SK-N-SH (cell line): ENCODE measurements around the gene CRCP. TPM values are rescaled to one million over a fixed set of nuclear protein-coding genes. Genes with fewer than 3 reads are reported as not detected.

Experiments
- CTCF ChIA-PET: fragments of 300-600, 350-600 bp; formaldehyde crosslinking; extraction: SDS; loops from one replicate; lab custom pipeline; 2021; lab: Yijun Ruan, JAX
- POLR2A ChIA-PET: fragments of 350-600 bp; sonication (Branson Sonifier 250); formaldehyde crosslinking; extraction: SDS; loops from one replicate; lab custom pipeline; 2020; ENCODE audit warnings: antibody characterized with exemption, inconsistent platforms; lab: Yijun Ruan, JAX
- DNase-seq: peaks from one replicate; pipeline ENCODE4 v3.0.0; 2012
- H2AFZ ChIP-seq: fragments of 200-600 bp; sonication (generic); 2 replicates; pipeline ENCODE4 v1.8.1; 2016; ENCODE audit warnings: antibody characterized with exemption, mild to moderate bottlenecking, low read depth
- H3F3A ChIP-seq: fragments of 200-600 bp; sonication (generic); replicated peaks from 2 replicates; pipeline ENCODE3; 2016; ENCODE audit warnings: antibody characterized with exemption, mild to moderate bottlenecking; ENCODE audit not compliant: insufficient read depth
- H3K27ac ChIP-seq, 2 experiments: fragments of 200-500 bp in 1 of 2; fragments of 200-600 bp in 1 of 2; sonication (Bioruptor generic) in 1 of 2; sonication (generic), shearing (Covaris generic) in 1 of 2; 2 replicates each; pipeline versions ENCODE4 v1.5.1 to v1.6.1; 2014 to 2016; ENCODE audit warnings: low read depth in 2 of 2, inconsistent platforms in 1 of 2, low read length in 1 of 2, mild to moderate bottlenecking in 1 of 2, mixed read lengths in 1 of 2
- H3K27me3 ChIP-seq: fragments of 200-600 bp; sonication (generic), shearing (Covaris generic); 2 replicates; pipeline ENCODE4 v1.6.1; 2016; ENCODE audit warnings: mixed run types; ENCODE audit not compliant: insufficient read depth
- H3K36me3 ChIP-seq, 2 experiments: fragments of 200-500 bp in 1 of 2; fragments of 200-600 bp in 1 of 2; sonication (Bioruptor generic) in 1 of 2; sonication (generic) in 1 of 2; replicated peaks in 1 of 2; 2 replicates each; pipeline versions ENCODE3 to v1.5.1; 2014 to 2016; ENCODE audit warnings: low read length in 1 of 2, mild to moderate bottlenecking in 1 of 2; ENCODE audit not compliant: insufficient read depth in 2 of 2, control insufficient read depth in 1 of 2
- H3K4me1 ChIP-seq, 2 experiments: fragments of 200-500 bp in 1 of 2; fragments of 200-600 bp in 1 of 2; sonication (Bioruptor generic) in 1 of 2; sonication (generic), shearing (Covaris generic) in 1 of 2; 2 replicates each; pipeline versions ENCODE4 v1.5.1 to v1.6.1; 2014 to 2016; ENCODE audit warnings: low read depth in 1 of 2, low read length in 1 of 2, mixed run types in 1 of 2; ENCODE audit not compliant: insufficient read depth in 2 of 2, control insufficient read depth in 1 of 2
- H3K4me2 ChIP-seq: fragments of 200-600 bp; sonication (generic), shearing (Covaris generic); 2 replicates; pipeline ENCODE4 v1.6.1; 2017; ENCODE audit warnings: mixed run types
- H3K4me3 ChIP-seq, 2 experiments: fragments of 200-500 bp in 1 of 2; fragments of 200-600 bp in 1 of 2; sonication (Bioruptor generic) in 1 of 2; sonication (generic), shearing (Covaris generic) in 1 of 2; 2 replicates each; pipeline versions ENCODE4 v1.5.1 to v1.8.1; 2014 to 2016; ENCODE audit warnings: low read depth in 2 of 2, inconsistent platforms in 1 of 2, low read length in 1 of 2, mild to moderate bottlenecking in 1 of 2, mixed read lengths in 1 of 2, moderate library complexity in 1 of 2
- H3K79me2 ChIP-seq: fragments of 200-600 bp; sonication (generic); 2 replicates; pipeline ENCODE4 v1.8.1; 2017; ENCODE audit warnings: mild to moderate bottlenecking; ENCODE audit not compliant: insufficient read depth
- H3K9ac ChIP-seq: fragments of 200-600 bp; sonication (generic); 2 replicates; pipeline ENCODE4 v1.6.1; 2017; ENCODE audit warnings: mixed run types
- H3K9me2 ChIP-seq: fragments of 200-600 bp; sonication (generic); 2 replicates; pipeline ENCODE4 v1.6.1; 2017; ENCODE audit warnings: mixed run types
- H3K9me3 ChIP-seq: fragments of 200-600 bp; sonication (generic); 2 replicates; pipeline ENCODE4 v1.6.1; 2017; ENCODE audit warnings: mixed run types, mild to moderate bottlenecking, moderate library complexity
- H4K20me1 ChIP-seq: fragments of 200-600 bp; sonication (generic); 2 replicates; pipeline ENCODE4 v1.6.1; 2017; ENCODE audit warnings: mild to moderate bottlenecking, mixed run types; ENCODE audit not compliant: insufficient read depth
- GABPA ChIP-seq: IDR thresholded peaks from 2 replicates; pipeline ENCODE4 v1.4.0; 2012; ENCODE audit warnings: low read depth, mild to moderate bottlenecking
- JUND ChIP-seq: IDR thresholded peaks from 2 replicates; pipeline ENCODE4 v1.4.0; 2012
- MEF2A ChIP-seq: IDR thresholded peaks from 2 replicates; pipeline ENCODE4 v1.4.0; 2012; ENCODE audit warnings: low read depth, borderline replicate concordance
- MXI1 ChIP-seq: IDR thresholded peaks from 2 replicates; pipeline ENCODE4 v1.6.1; 2012; ENCODE audit warnings: mild to moderate bottlenecking, low read depth, low read length, improper control_type of control experiment
- NFIC ChIP-seq: IDR thresholded peaks from 2 replicates; pipeline ENCODE4 v1.4.0; 2012; ENCODE audit warnings: borderline replicate concordance
- NRF1 ChIP-seq: IDR thresholded peaks from 2 replicates; pipeline ENCODE4 v1.6.1; 2012; ENCODE audit warnings: low read depth, mild to moderate bottlenecking, low read length
- POLR2AphosphoS5 ChIP-seq: IDR thresholded peaks from 2 replicates; pipeline ENCODE4 v1.6.1; 2012; ENCODE audit warnings: low read depth, low read length
- RFX5 ChIP-seq: IDR thresholded peaks from 2 replicates; pipeline ENCODE4 v1.6.1; 2012; ENCODE audit warnings: mild to moderate bottlenecking, improper control_type of control experiment, low read length
- RXRA ChIP-seq: IDR thresholded peaks from 2 replicates; pipeline ENCODE4 v1.4.0; 2012; ENCODE audit warnings: low read depth, mild to moderate bottlenecking, borderline replicate concordance
- SIN3A ChIP-seq: IDR thresholded peaks from 2 replicates; pipeline ENCODE4 v1.6.1; 2012; ENCODE audit warnings: low read depth, mild to moderate bottlenecking, low read length, moderate library complexity, borderline replicate concordance
- TAF1 ChIP-seq: IDR thresholded peaks from 2 replicates; pipeline ENCODE4 v1.6.1; 2012; ENCODE audit warnings: low read depth, mild to moderate bottlenecking, low read length, moderate library complexity, borderline replicate concordance
- TCF12 ChIP-seq: IDR thresholded peaks from 2 replicates; pipeline ENCODE4 v1.4.0; 2012
- TEAD4 ChIP-seq: IDR thresholded peaks from 2 replicates; pipeline ENCODE4 v1.4.0; 2012; ENCODE audit warnings: mild to moderate bottlenecking, borderline replicate concordance; ENCODE audit not compliant: insufficient read depth
- WGBS: methylation state at CpG from one replicate; pipeline ENCODE4 v1.1.6; 2017; ENCODE audit warnings: low lambda C conversion rate; 5-methylcytosine and 5-hydroxymethylcytosine counted together
- polyA plus RNA-seq, 3 experiments: library from polyadenylated mRNA; depleted of rRNA; stranded (reverse); fragments of >200 nt; gene quantifications; 2 replicates each; pipeline ENCODE4 v1.2.3, GENCODE V29; 2012
- TF ChIP-seq, protein P1 (sequence below): IDR thresholded peaks from 2 replicates; pipeline ENCODE4 v1.6.1; 2012; ENCODE audit warnings: mild to moderate bottlenecking, low read depth, low read length, moderate library complexity
- TF ChIP-seq, protein P2 (sequence below): fragments of 200-600 bp; sonication (generic); IDR thresholded peaks from 2 replicates; pipeline ENCODE4 v1.6.1; 2017; ENCODE audit warnings: antibody characterized with exemption, mild to moderate bottlenecking, moderate library complexity
- TF ChIP-seq, protein P3 (sequence below): fragments of 150-350 bp; IDR thresholded peaks from 2 replicates; pipeline ENCODE4 v1.6.1; 2016; ENCODE audit warnings: mild to moderate bottlenecking, low read depth, low read length
- TF ChIP-seq, protein P4 (sequence below): IDR thresholded peaks from 2 replicates; pipeline ENCODE4 v1.4.0; 2012; ENCODE audit warnings: low read depth

Gene CRCP
- polyA plus RNA-seq, 1 of the 3 experiments (the other 2 are of a cell fraction): 34.0 TPM

DNA sequence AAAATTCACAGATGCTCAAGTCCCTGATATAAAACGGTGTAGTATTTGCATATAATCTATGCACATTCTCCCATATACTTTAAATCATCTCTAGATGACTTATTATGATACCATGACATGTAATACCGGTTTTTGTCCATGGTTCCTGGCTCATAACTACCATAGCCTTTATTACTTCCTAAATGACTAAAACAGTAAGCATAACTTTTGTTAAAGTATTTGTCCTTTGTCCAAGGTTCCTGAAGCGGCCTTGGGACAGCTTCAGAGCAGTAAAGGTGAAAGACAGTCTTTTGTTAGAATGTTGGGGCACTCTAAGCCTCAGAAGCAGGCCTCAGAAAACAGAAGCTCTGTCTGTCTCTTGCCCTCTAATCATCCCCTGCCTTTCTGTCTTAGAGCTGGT is 4.0 kb downstream of the CRCP start:
- Histone ChIP-seq H3K79me2 (peaks cover 100% of the 10 kb centered on the region), H3K27ac (peak overlapping the region in 1 of 2 experiments; percentile 56; a peak in 1 of 4 replicates), H3K4me1 (peaks cover 13 to 24% of the 10 kb centered on the region in 2 experiments; a peak in 2 of 4 replicates), H2AFZ (no peak overlapping the region), H3K4me3 (no peak overlapping the region), H3K36me3 (peaks cover 0 to 20% of the 10 kb centered on the region in 2 experiments), H3K9me2 (no peaks in the 10 kb centered on the region), H3K9ac (no peak overlapping the region), H3K4me2 (no peak overlapping the region), H3F3A (peaks cover 6% of the 10 kb centered on the region), H3K27me3 (no peaks in the 10 kb centered on the region), H4K20me1 (peaks cover 43% of the 10 kb centered on the region), H3K9me3 (no peaks in the 10 kb centered on the region)
- ChIA-PET CTCF (no interaction called here), POLR2A (interaction anchor here (1.1 kb wide), 1 partner anchor 85 kb away, joined by 3 read pairs; no protein-coding TSS in a partner anchor)
- no peak for DNase-seq
- TF ChIP-seq MEF2A: no peak
- TF ChIP-seq GABPA: no peak
- TF ChIP-seq TEAD4: no peak
- TF ChIP-seq NFIC: no peak
- TF ChIP-seq TCF12: no peak
- TF ChIP-seq, protein P1, sequence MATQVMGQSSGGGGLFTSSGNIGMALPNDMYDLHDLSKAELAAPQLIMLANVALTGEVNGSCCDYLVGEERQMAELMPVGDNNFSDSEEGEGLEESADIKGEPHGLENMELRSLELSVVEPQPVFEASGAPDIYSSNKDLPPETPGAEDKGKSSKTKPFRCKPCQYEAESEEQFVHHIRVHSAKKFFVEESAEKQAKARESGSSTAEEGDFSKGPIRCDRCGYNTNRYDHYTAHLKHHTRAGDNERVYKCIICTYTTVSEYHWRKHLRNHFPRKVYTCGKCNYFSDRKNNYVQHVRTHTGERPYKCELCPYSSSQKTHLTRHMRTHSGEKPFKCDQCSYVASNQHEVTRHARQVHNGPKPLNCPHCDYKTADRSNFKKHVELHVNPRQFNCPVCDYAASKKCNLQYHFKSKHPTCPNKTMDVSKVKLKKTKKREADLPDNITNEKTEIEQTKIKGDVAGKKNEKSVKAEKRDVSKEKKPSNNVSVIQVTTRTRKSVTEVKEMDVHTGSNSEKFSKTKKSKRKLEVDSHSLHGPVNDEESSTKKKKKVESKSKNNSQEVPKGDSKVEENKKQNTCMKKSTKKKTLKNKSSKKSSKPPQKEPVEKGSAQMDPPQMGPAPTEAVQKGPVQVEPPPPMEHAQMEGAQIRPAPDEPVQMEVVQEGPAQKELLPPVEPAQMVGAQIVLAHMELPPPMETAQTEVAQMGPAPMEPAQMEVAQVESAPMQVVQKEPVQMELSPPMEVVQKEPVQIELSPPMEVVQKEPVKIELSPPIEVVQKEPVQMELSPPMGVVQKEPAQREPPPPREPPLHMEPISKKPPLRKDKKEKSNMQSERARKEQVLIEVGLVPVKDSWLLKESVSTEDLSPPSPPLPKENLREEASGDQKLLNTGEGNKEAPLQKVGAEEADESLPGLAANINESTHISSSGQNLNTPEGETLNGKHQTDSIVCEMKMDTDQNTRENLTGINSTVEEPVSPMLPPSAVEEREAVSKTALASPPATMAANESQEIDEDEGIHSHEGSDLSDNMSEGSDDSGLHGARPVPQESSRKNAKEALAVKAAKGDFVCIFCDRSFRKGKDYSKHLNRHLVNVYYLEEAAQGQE: no peak
- TF ChIP-seq NRF1: no peak
- TF ChIP-seq, protein P2, sequence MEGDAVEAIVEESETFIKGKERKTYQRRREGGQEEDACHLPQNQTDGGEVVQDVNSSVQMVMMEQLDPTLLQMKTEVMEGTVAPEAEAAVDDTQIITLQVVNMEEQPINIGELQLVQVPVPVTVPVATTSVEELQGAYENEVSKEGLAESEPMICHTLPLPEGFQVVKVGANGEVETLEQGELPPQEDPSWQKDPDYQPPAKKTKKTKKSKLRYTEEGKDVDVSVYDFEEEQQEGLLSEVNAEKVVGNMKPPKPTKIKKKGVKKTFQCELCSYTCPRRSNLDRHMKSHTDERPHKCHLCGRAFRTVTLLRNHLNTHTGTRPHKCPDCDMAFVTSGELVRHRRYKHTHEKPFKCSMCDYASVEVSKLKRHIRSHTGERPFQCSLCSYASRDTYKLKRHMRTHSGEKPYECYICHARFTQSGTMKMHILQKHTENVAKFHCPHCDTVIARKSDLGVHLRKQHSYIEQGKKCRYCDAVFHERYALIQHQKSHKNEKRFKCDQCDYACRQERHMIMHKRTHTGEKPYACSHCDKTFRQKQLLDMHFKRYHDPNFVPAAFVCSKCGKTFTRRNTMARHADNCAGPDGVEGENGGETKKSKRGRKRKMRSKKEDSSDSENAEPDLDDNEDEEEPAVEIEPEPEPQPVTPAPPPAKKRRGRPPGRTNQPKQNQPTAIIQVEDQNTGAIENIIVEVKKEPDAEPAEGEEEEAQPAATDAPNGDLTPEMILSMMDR: no peak
- no peak for TF ChIP-seq POLR2AphosphoS5
- no peak for TF ChIP-seq RXRA
- no peak for TF ChIP-seq TAF1
- TF ChIP-seq RFX5: no peak
- TF ChIP-seq MXI1: no peak
- no peak for TF ChIP-seq JUND
- TF ChIP-seq, protein P3, sequence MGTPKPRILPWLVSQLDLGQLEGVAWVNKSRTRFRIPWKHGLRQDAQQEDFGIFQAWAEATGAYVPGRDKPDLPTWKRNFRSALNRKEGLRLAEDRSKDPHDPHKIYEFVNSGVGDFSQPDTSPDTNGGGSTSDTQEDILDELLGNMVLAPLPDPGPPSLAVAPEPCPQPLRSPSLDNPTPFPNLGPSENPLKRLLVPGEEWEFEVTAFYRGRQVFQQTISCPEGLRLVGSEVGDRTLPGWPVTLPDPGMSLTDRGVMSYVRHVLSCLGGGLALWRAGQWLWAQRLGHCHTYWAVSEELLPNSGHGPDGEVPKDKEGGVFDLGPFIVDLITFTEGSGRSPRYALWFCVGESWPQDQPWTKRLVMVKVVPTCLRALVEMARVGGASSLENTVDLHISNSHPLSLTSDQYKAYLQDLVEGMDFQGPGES: no peak
- TF ChIP-seq, protein P4, sequence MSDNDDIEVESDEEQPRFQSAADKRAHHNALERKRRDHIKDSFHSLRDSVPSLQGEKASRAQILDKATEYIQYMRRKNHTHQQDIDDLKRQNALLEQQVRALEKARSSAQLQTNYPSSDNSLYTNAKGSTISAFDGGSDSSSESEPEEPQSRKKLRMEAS: no peak
- no peak for TF ChIP-seq SIN3A
- WGBS: 73% methylated on average over 3 of the region's 3 CpGs
